GM12892 (cell line): ENCODE data around the gene TBC1D17.

Experiments used
- POLR2A ChIP-seq: IDR thresholded peaks from 2 replicates; pipeline ENCODE4 v1.6.1; 2011; ENCODE audit warnings: low read depth, low read length, control low read depth
- POLR2AphosphoS5 ChIP-seq: IDR thresholded peaks from 2 replicates; pipeline ENCODE4 v1.6.1; 2011; ENCODE audit warnings: low read depth, low read length, control low read depth
- TAF1 ChIP-seq: IDR thresholded peaks from 2 replicates; pipeline ENCODE4 v1.6.1; 2011; ENCODE audit warnings: low read depth, mild to moderate bottlenecking, control low read depth, low read length, borderline replicate concordance

DNA sequence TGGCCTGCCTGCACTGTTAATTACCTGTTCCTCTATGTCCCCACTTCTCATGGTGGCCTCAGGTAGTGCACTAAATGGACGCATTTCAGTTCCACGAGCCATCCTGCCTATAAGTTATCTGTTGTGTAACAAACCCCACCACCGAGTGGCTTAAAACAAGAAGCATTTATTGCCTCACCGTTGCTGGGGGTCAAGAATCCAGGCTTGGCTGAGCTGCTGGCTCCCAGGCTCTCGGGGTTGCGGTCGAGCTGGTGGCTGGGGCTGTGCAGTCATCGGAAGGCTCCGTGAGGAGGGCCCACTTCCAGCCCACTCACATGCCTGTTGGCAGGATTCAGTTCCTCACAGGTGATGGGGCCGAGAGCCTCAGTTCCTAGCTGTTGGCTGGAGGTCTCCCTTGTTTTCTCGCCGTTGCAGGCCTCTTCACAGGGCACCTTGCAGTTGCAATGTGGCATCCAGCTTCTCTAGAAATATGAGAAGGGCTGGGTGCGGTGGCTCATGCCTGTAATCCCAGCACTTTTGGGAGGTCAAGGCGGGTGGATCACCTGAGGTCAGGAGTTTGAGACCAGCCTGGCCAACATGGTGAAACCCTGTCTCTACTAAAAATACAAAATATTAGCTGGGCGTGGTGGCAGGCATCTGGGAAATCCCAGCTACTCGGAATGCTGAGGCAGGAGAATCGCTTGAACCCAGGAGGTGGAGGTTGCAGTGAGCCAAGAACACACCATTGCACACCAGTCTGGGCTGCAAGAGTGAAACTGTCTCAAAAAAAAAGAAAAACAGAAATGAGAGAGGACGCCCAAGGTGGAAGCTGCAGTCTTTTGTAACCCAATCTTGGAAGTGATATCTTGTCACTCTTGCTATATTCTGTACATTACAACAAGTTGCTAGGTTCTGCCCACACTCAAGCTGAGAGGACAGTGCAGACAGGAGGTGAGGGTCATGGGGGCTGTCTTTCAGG lies 33.1 kb upstream of the TBC1D17 start:
- TF ChIP-seq POLR2A (no peak), POLR2AphosphoS5 (no peak), TAF1 (no peak)
